Fibroblast of villous mesenchyme (primary cell): ENCODE measurements around the gene FBXO46. TPM values are rescaled to one million over a fixed set of nuclear protein-coding genes. Genes with fewer than 3 reads are reported as not detected.

Experiments
- DNase-seq: peaks from one replicate; pipeline ENCODE4 v3.0.0-alpha.2; 2010; ENCODE audit warnings: low read depth
- H3K4me3 ChIP-seq: 2 replicates; pipeline ENCODE4 v1.5.1; 2011; ENCODE audit warnings: low read depth, mild to moderate bottlenecking, low read length
- CTCF ChIP-seq: IDR thresholded peaks from 2 replicates; pipeline ENCODE4 v1.5.1; 2012; ENCODE audit warnings: low read depth, mild to moderate bottlenecking, low read length; ENCODE audit not compliant: insufficient read depth
- total RNA-seq: library from RNA; depleted of rRNA; stranded (reverse); fragments of >200 nt; gene quantifications from 2 replicates; pipeline ENCODE4 v1.2.3, GENCODE V29; 2012

Gene FBXO46
- total RNA-seq, 1 donor: 12.5 TPM

GRCh38 chr19:45711851-45712698 lies 18.6 kb downstream of the FBXO46 start:
- TF ChIP-seq CTCF: no peak
- no peak for DNase-seq
- no peak overlapping the region for H3K4me3 ChIP-seq

GRCh38 chr19:45710356-45711130 lies 20.2 kb downstream of the FBXO46 start:
- TF ChIP-seq CTCF: no peak

GRCh38 chr19:45705710-45706415 lies 24.8 kb downstream of the FBXO46 start:
- no peak for DNase-seq
- no peak for TF ChIP-seq CTCF
- no peak overlapping the region for H3K4me3 ChIP-seq

More at GRCh38 chr19:45710356-45711130, 20.2 kb downstream of the FBXO46 start:
- no peak overlapping the region for H3K4me3 ChIP-seq
- no peak for DNase-seq

DNA sequence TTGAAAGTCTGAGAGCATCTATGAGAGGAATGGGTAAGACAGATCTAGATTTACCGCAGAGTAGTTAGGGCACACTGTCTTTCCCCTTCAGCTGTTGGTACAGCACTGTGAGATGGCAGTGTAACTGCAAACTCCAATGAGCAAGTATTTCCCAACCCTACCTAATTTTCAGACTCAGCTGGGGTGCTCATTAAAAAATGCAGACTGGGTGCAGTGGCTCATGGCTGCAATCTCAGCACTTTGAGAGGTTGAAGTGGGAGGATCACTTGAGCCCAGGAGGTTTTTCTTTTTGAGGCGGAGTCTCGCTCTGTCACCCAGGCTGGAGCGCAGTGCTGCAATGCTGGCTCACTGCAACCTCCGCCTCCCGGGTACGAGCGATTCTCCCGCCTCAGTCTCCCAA lies 25.6 kb downstream of the FBXO46 start:
- no peak overlapping the region for H3K4me3 ChIP-seq
- DNase-seq: no peak
- TF ChIP-seq CTCF: no peak

DNA sequence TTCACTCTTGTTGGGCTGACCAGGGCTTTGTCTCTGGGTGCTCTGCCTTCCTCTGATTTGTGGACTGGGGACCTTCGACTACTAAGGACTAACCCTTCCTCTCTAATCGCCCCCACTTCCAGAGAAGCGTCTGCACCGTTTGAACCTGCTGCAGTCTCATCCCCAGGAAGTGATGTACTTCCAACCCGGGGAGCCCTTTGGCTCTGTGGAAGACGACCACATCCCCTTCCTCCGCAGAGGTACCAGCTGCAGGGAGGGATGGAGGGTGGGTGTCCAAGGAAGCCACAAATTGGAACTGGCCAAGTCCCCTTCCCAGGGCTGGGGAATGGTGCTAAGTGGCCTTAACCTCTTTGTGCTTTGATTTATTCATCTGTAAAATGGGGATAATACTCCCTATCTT lies 29.0 kb downstream of the FBXO46 start:
- no peak for TF ChIP-seq CTCF
- H3K4me3 ChIP-seq: no peak overlapping the region
- DNase-seq: no peak

- peak; percentile 69 for DNase-seq
- peak overlapping the region; percentile 93 for H3K4me3 ChIP-seq
- TF ChIP-seq CTCF: peak; percentile 91
Measured at GRCh38 chr19:45693106-45693788, 37.4 kb downstream of the FBXO46 start.
